WERI-Rb-1 (cell line): ENCODE data around the gene CCDC86.

Experiments used
- DNase-seq: peaks from one replicate; pipeline ENCODE4 v3.0.0-alpha.2; 2020
- H3K27ac ChIP-seq: fragments of 250-450 bp; sonication (Bioruptor Pico); 2 replicates; pipeline ENCODE4 v1.5.1; 2020; ENCODE audit warnings: mild to moderate bottlenecking, moderate library complexity
- H3K27me3 ChIP-seq: fragments of 250-450 bp; sonication (Bioruptor Pico); 2 replicates; pipeline ENCODE4 v1.5.1; 2021; ENCODE audit warnings: mild to moderate bottlenecking, low read depth, moderate library complexity; ENCODE audit not compliant: insufficient read depth, severe bottlenecking
- H3K36me3 ChIP-seq: fragments of 250-450 bp; sonication (Bioruptor Pico); 2 replicates; pipeline ENCODE4 v1.5.1; 2020; ENCODE audit warnings: mild to moderate bottlenecking, moderate library complexity
- H3K4me3 ChIP-seq: 2 replicates; pipeline ENCODE4 v1.5.1; 2011; ENCODE audit warnings: low read depth, mild to moderate bottlenecking, control low read depth, low read length
- H3K9me3 ChIP-seq: fragments of 250-450 bp; sonication (Bioruptor Pico); 2 replicates; pipeline ENCODE4 v1.5.1; 2021; ENCODE audit warnings: mild to moderate bottlenecking, moderate library complexity; ENCODE audit not compliant: severe bottlenecking
- CTCF ChIP-seq: IDR thresholded peaks from 2 replicates; pipeline ENCODE4 v1.5.1; 2011; ENCODE audit warnings: low read depth, mild to moderate bottlenecking, control low read depth, inconsistent platforms, low read length

Gene CCDC86

DNA sequence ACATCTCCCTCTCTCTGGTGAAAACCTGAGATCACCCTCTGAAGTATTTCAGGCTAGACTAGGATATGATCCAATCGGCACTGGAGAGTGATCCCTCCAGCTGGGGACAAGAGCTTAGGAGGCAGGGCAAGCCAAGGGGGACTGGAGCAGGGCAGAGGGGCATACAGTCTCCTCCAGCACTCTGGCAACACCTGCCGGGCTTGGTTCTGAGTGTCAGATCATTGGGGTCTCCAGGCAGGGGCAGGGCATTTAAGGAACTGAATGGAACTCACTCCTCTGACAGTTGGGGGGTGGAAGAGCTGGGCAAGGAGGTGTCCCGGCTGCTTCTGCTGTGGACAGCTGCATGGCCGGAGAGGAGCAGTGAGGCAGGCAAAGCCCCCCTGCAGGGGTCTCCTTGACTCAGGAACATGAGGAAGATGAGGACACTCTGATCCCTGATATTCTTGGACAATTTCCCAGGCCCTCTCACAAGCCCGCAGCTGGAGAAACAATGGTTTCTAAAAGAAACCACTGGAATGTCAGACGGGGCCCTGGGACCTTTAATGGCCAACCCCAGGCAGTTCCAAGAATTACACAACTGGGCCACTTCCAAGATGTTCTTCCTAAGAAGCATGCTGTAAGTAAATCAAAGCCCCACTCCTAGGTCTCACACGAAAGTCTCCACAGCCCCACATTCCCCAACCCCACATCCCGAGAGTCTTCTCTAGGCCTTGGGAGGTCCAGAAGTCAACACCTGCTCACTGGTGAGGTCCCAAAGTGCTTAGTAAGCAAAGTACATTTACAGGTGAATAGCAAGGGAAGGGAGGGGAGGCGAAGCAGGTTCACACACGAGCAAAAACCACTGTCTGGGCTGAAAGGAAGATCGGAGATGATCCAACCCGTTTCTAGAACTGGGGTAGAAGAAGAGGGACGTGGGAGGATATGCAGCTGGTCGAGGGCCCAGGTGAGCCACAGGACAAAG, 1.2 kb upstream of the CCDC86 start:
- no peak for DNase-seq
- no peak for TF ChIP-seq CTCF
- Histone ChIP-seq H3K4me3 (no peak overlapping the region), H3K27ac (no peak overlapping the region), H3K27me3 (no peaks in the 10 kb centered on the region), H3K9me3 (no peaks in the 10 kb centered on the region), H3K36me3 (peaks cover 8% of the 10 kb centered on the region)

DNA sequence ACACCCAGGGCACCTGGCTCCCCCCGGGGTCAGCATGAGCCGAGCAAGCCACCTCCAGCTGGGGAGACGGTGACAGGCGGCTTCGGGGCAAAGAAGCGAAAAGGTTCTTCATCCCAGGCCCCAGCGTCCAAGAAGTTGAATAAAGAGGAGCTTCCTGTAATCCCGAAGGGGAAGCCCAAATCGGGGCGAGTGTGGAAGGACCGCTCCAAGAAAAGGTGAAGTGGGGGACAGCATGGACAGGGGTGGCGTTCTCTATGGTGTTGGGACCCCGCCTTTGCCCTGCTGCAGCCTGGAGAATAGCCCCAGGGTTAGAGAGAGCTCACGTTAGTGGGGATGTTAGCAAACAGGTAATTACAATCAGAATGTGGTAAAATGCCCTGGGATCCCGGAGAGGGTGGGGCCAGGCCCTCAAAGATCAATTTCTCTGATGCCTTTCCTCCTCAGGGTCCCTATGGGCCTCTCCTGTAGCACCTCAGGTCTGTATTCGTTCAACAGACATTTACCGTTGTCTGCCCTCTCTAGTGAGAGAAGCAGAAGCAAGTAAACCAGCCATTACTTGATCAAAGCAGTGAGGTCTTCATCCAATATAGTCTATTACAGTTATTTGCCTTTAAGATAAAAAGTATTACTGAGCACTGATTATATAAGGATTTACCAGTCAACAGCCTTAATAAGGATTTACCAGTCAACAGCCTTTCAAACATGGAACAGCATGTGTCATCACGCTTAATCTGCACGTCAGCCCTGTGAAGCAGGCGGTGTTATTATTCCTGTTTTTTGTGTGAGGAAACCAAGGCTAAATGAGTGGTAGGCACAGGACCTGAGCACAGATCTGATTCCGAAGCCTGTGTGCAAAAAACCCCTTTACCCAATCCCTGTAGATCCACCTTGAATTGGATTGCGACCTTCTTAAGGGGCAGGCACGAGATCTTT, 1.0 kb downstream of the CCDC86 start:
- DNase-seq = no peak

DNA sequence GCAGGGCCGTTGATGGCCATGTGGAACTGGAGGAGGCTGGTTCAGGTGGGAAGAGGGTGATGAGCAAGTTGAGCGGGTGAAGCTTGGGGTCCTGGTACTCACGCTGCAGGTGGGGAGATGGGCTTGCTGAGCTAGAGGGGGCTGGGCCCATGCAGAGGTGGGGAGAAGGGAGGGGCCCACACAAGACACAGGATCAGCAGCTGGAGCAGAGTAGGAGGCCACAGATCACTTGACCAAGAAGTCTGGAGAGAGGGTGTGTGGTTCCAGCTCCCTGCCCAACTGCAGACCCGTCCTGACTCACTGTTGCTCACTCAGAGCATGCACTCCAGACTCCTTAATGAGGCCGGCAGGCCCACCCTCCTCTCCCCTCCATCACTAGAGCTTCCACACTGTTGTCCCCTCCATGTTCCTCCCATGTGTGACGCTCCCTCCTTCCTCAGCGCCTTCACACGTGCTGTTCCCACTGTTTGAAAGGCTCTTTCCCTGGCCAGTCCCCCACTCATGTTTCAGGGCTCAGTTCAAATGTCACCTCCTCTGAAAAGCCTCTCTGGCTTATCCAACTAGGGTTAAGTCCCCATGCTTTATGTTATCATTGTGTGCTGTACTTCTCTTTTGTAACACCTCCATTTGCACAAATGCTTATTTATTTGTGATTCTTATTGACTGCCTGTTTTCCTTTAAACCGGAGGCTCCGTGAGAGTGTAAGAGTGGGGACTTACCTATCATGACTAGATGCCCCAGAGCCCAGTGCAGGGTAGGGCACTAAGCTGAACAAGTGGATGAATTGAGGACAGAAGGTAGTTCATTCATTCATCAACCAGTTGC, 2.3 kb downstream of the CCDC86 start:
- peaks cover 8% of the 10 kb centered on the region for H3K36me3 ChIP-seq
- H3K27me3 ChIP-seq = no peaks in the 10 kb centered on the region
- no peak overlapping the region for H3K4me3 ChIP-seq
- no peak for DNase-seq
- TF ChIP-seq CTCF = no peak
- no peak overlapping the region for H3K27ac ChIP-seq
- H3K9me3 ChIP-seq = no peaks in the 10 kb centered on the region

More for the DNA sequence above, 1.0 kb downstream of the CCDC86 start:
- peak overlapping the region; percentile 83 for H3K4me3 ChIP-seq
- H3K36me3 ChIP-seq = peaks cover 8% of the 10 kb centered on the region
- H3K9me3 ChIP-seq = no peaks in the 10 kb centered on the region
- TF ChIP-seq CTCF = no peak
- no peaks in the 10 kb centered on the region for H3K27me3 ChIP-seq
- H3K27ac ChIP-seq = peak overlapping the region; percentile 38

DNA sequence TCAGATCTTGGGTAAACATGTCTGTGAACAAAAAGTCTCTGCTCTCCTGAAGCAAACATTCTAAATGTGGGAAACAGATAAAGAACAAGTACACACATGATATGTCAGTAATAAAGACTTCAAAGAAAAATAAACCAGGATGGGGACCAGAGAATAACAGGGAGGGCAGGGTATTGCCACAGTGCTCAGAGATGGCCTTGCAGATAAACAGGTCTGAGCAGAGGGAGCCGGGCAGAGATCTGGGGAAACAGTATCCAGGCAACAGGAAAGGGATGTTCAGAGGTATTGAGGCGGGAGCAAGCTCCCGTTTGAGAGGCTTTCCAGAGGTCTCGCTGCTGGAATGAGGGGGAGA, 2.9 kb downstream of the CCDC86 start:
- Histone ChIP-seq H3K27me3 (no peaks in the 10 kb centered on the region), H3K36me3 (peaks cover 8% of the 10 kb centered on the region), H3K9me3 (no peaks in the 10 kb centered on the region), H3K4me3 (no peak overlapping the region), H3K27ac (no peak overlapping the region)
- TF ChIP-seq CTCF = no peak
- DNase-seq = no peak

DNA sequence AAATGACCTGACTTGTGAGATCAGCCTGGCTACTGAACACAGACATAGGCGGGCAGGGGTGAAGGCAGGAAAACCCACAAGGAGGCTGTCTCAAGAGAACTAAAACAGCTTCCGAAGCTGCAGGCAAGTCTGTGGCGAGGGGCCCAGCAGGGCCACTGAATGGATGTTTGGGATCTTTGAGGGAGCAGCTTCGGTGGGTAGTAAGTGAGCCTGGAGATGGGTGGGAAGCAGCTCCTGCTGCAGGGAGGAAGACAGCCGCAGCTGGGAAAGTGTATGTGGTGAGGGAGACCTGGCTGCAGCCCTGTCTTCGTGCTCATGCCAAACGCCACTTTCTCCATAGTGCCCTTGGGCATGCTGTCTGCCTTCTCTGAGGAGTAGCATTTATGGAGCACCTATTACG, 3.4 kb downstream of the CCDC86 start:
- no peaks in the 10 kb centered on the region for H3K9me3 ChIP-seq
- no peak for TF ChIP-seq CTCF
- no peak overlapping the region for H3K27ac ChIP-seq
- H3K27me3 ChIP-seq = no peaks in the 10 kb centered on the region
- no peak overlapping the region for H3K4me3 ChIP-seq
- no peak for DNase-seq
- H3K36me3 ChIP-seq = peaks cover 8% of the 10 kb centered on the region
